Endothelial cell of umbilical vein (primary cell): ENCODE measurements around the gene RASAL3. TPM values are rescaled to one million over a fixed set of nuclear protein-coding genes. Genes with fewer than 3 reads are reported as not detected.

Source experiments
- BruUV-seq: library from RNA; stranded (reverse); fragments of 400-500 nt; replicated peaks from 2 replicates; lab custom pipeline; 2021; lab: Mats Ljungman, UMichigan
- CTCF ChIA-PET: fragments of 300-600, 350-600 bp; sonication (Branson Sonifier 250); formaldehyde crosslinking; loops from one replicate; lab custom pipeline; 2021; ENCODE audit warnings: antibody characterized with exemption, inconsistent platforms; lab: Charles Lee
- POLR2A ChIA-PET: fragments of 300-600, 350-600 bp; sonication (Branson Sonifier 250); formaldehyde crosslinking; loops from one replicate; lab custom pipeline; 2021; ENCODE audit warnings: antibody characterized with exemption, inconsistent platforms; lab: Charles Lee
- DNase-seq: peaks from one replicate; pipeline ENCODE4 v3.0.0-alpha.2; 2011; ENCODE audit warnings: low read depth, low spot score
- FAIRE-seq: peaks from 2 replicates; lab custom pipeline; 2011; peaks lifted over from hg19 to GRCh38; lab: Jason Lieb, UNC
- H2AFZ ChIP-seq: 2 replicates; pipeline ENCODE4 v1.6.0; 2012; ENCODE audit warnings: low read depth, low read length, control low read depth, inconsistent platforms
- H3K27ac ChIP-seq: 2 replicates; pipeline ENCODE4 v1.5.1; 2011; ENCODE audit warnings: low read depth, mild to moderate bottlenecking, control low read depth, low read length, moderate library complexity; ENCODE audit not compliant: insufficient read depth
- H3K27me3 ChIP-seq, 2 experiments: 2 replicates each; pipeline versions ENCODE4 v1.6.0 to v1.6.1; 2011; ENCODE audit warnings: low read length in 2 of 2, mixed read lengths in 1 of 2; ENCODE audit not compliant: control insufficient read depth in 2 of 2, insufficient read depth in 2 of 2
- H3K36me3 ChIP-seq, 2 experiments: 2 replicates in 1 of 2; 3 replicates in 1 of 2; pipeline ENCODE4 v1.5.1; 2011; ENCODE audit warnings: low read length in 2 of 2, mild to moderate bottlenecking in 1 of 2, moderate library complexity in 1 of 2; ENCODE audit not compliant: control insufficient read depth in 2 of 2, insufficient read depth in 2 of 2; ENCODE audit errors: extremely low read depth in 1 of 2
- H3K4me1 ChIP-seq: 3 replicates; pipeline ENCODE4 v1.5.1; 2011; ENCODE audit warnings: mild to moderate bottlenecking, low read length; ENCODE audit not compliant: control insufficient read depth, insufficient read depth; ENCODE audit errors: extremely low read depth
- H3K4me2 ChIP-seq: 2 replicates; pipeline ENCODE4 v1.6.1; 2011; ENCODE audit warnings: low read length, control low read depth, mixed read lengths; ENCODE audit not compliant: insufficient read depth
- H3K4me3 ChIP-seq, 3 experiments: fragments of 200-600 bp in 1 of 3; sonication (generic), shearing (Covaris generic) in 1 of 3; replicated peaks in 1 of 3; 2 replicates each; pipeline ENCODE4 v1.5.1; 2011 to 2016; ENCODE audit warnings: control low read depth in 3 of 3, low read length in 3 of 3, mild to moderate bottlenecking in 2 of 3, inconsistent platforms in 1 of 3, low read depth in 1 of 3, moderate library complexity in 1 of 3; ENCODE audit not compliant: insufficient read depth in 1 of 3
- H3K79me2 ChIP-seq: 2 replicates; pipeline ENCODE4 v1.6.0; 2012; ENCODE audit warnings: low read length, inconsistent platforms; ENCODE audit not compliant: control insufficient read depth, insufficient read depth
- H3K9ac ChIP-seq: replicated peaks from 2 replicates; pipeline ENCODE3; 2011; ENCODE audit warnings: low read length, control low read depth; ENCODE audit not compliant: insufficient read depth; ENCODE audit errors: extremely low read depth
- H3K9me1 ChIP-seq: replicated peaks from 3 replicates; pipeline ENCODE4 v1.6.0; 2011; ENCODE audit warnings: mild to moderate bottlenecking, low read length; ENCODE audit not compliant: control insufficient read depth, insufficient read depth; ENCODE audit errors: extremely low read depth
- H3K9me3 ChIP-seq: replicated peaks from 2 replicates; pipeline ENCODE4 v1.5.1; 2012; ENCODE audit warnings: low read length, inconsistent platforms; ENCODE audit not compliant: control insufficient read depth, insufficient read depth
- H4K20me1 ChIP-seq: replicated peaks from 2 replicates; pipeline ENCODE3; 2011; ENCODE audit warnings: mild to moderate bottlenecking, low read length; ENCODE audit not compliant: control insufficient read depth, insufficient read depth; ENCODE audit errors: extremely low read depth
- CTCF ChIP-seq, 2 donors: IDR thresholded peaks; 1 replicate in 1 of 2; 2 replicates in 1 of 2; pipeline ENCODE4 v1.5.1; 2011; ENCODE audit warnings: low read length in 2 of 2, mild to moderate bottlenecking in 2 of 2, moderate library complexity in 2 of 2, control low read depth in 1 of 2, inconsistent platforms in 1 of 2, low read depth in 1 of 2; ENCODE audit not compliant: insufficient read depth in 1 of 2; ENCODE audit errors: extremely low read depth in 1 of 2
- EZH2 ChIP-seq: IDR thresholded peaks from 2 replicates; pipeline ENCODE4 v1.6.1; 2012; ENCODE audit warnings: borderline replicate concordance, low read depth, mild to moderate bottlenecking, moderate library complexity, low read length, inconsistent platforms; ENCODE audit not compliant: severe bottlenecking
- FOS ChIP-seq: IDR thresholded peaks from 2 replicates; pipeline ENCODE4 v1.6.1; 2011; ENCODE audit warnings: mild to moderate bottlenecking, low read length, moderate library complexity, borderline replicate concordance; ENCODE audit not compliant: insufficient read depth
- GATA2 ChIP-seq: IDR thresholded peaks from 2 replicates; pipeline ENCODE4 v1.7.0; 2011; ENCODE audit warnings: low read depth, mild to moderate bottlenecking, moderate library complexity, mixed read lengths, low read length; ENCODE audit not compliant: insufficient read length, insufficient read depth
- JUN ChIP-seq: IDR thresholded peaks from 2 replicates; pipeline ENCODE4 v1.6.1; 2011; ENCODE audit warnings: borderline replicate concordance, low read depth; ENCODE audit not compliant: insufficient read length, insufficient read depth
- MAX ChIP-seq: IDR thresholded peaks from 2 replicates; pipeline ENCODE4 v1.6.1; 2011; ENCODE audit not compliant: insufficient read depth, insufficient read length
- MYC ChIP-seq: IDR thresholded peaks from one replicate; pipeline ENCODE4 v1.6.1; 2011; ENCODE audit warnings: mild to moderate bottlenecking, low read depth, low read length
- POLR2A ChIP-seq: IDR thresholded peaks from 2 replicates; pipeline ENCODE4 v1.6.1; 2012; ENCODE audit warnings: low read depth, mild to moderate bottlenecking, control low read depth, low read length
- POLR2AphosphoS5 ChIP-seq: IDR thresholded peaks from 2 replicates; pipeline ENCODE4 v1.6.1; 2012; ENCODE audit warnings: low read depth, mild to moderate bottlenecking, control low read depth, low read length, moderate library complexity; ENCODE audit not compliant: insufficient read depth
- dilution Hi-C: fragments of 300-500 bp; cut with MboI; formaldehyde crosslinking; loops from one replicate; pipeline ENCODE4 v1.15.0; 2019; ENCODE audit warnings: low sequenced_read_pairs; ENCODE audit not compliant: extremely low pct_ligation_motif_present
- intact Hi-C: fragments of 100-400 bp; cut with micrococcal nuclease; formaldehyde crosslinking; loops from one replicate; pipeline ENCODE4 v1.10.0; 2022
- polyA plus RNA-seq, 4 experiments: library from polyadenylated mRNA; depleted of rRNA in 3 of 4; stranded (reverse) in 3 of 4; unstranded in 1 of 4; fragments of >200 nt; gene quantifications; 2 replicates each; pipeline versions ENCODE4 v1.2.1 to v1.2.3, GENCODE V29; 2011 to 2012; ENCODE audit warnings: missing spikeins in 1 of 4
- total RNA-seq: library from RNA; stranded (reverse); gene quantifications from 2 replicates; pipeline ENCODE4 v1.2.3, GENCODE V29; 2021

Gene RASAL3
- total and polyA plus RNA-seq, 2 donors (not counting 3 experiments of a cell fraction or from before 2014, with no cell fraction given) = 4.1 to 5.7 TPM

GRCh38 chr19:15475611-15476010 is 11.3 kb upstream of the RASAL3 start:
- Histone ChIP-seq H3K27ac (no peak overlapping the region), H3K4me3 (no peak overlapping the region), H3K4me1 (no peaks in the 10 kb centered on the region), H3K27me3 (peaks cover 0 to 4% of the 10 kb centered on the region in 2 experiments), H3K9ac (no peak overlapping the region), H3K4me2 (no peak overlapping the region), H4K20me1 (no peaks in the 10 kb centered on the region), H3K36me3 (no peaks in the 10 kb centered on the region), H3K9me1 (no peaks in the 10 kb centered on the region), H3K79me2 (no peaks in the 10 kb centered on the region), H2AFZ (no peak overlapping the region), H3K9me3 (no peaks in the 10 kb centered on the region)
- no TSS peak for BruUV-seq
- TF ChIP-seq CTCF (IDR thresholded peaks at IDR 0.05; ENCODE audit: extremely low read depth in 1 of 2, insufficient read depth in 1 of 2, low read depth in 1 of 2, low read length in 2 of 2) = no peak
- TF ChIP-seq JUN = no peak
- no peak for TF ChIP-seq EZH2
- TF ChIP-seq POLR2A = no peak
- no peak for TF ChIP-seq POLR2AphosphoS5
- no peak for TF ChIP-seq FOS
- TF ChIP-seq MAX = no peak
- no peak for TF ChIP-seq GATA2
- no peak for TF ChIP-seq MYC
- CTCF ChIA-PET = interaction anchor here (1.3 kb wide), 1 partner anchor 9 kb away, joined by 3 read pairs; no protein-coding TSS in a partner anchor
- POLR2A ChIA-PET = no interaction called here
- dilution Hi-C loops = no loop called here
- DNase-seq (no peak), FAIRE-seq (no peak)
- intact Hi-C loops = no loop called here
